ENCODE measurements around the gene DENND6A.
A peak's percentile ranks its signal among the peaks of the same experiment; 100 is the strongest.

DENND6A gene

DNA sequence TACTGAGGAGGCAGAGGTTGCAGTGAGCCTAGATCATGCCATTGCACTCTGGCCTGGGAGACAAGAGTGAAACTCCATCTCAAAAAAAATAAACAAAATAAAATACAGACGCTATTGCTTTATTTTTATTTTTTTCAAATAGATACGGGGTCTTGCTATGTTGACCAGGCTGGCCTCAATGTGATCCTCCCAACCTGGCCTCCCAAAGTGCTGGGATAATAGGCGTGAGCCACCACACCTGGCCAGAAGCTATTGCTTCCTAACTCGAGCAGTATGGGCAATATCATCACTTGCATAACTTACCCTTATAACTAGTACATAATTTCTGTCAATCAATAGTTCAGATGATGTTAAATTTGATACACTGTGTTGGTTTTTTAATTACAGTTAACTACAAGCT is 98.7 kb downstream of the DENND6A start:
- no peak for DNase-seq (ENCODE audit: low read depth)
- in situ Hi-C loops (cut with HindIII; ENCODE audit: low sequenced_read_pairs): no loop called here
- no peak for TF ChIP-seq CTCF (IDR thresholded peaks at IDR 0.05; ENCODE audit: low read depth, low read length, missing control alignments)
- peak overlapping the region; percentile 89 for H3K4me3 ChIP-seq (ENCODE audit: low read depth, low read length)

DNA sequence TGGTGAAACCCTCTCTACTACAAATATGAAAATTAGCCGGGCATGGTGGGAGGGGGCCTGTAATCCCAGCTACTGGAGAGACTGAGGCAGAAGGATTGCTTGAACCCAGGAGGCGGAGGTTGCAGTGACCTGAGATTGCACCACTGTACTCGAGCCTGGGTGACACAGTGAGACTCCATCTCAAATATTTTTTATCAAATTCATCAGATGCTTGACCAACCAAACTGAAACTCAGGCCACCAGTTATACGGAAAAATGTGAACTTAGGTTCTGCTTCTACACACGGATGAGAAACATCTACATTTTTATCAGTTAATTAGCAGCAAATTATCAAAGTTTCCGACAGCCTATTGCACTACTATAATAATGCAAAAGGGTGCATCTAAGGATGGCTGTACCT is 100.6 kb downstream of the DENND6A start:
- TF ChIP-seq CTCF (IDR thresholded peaks at IDR 0.05; ENCODE audit: low read depth, low read length, missing control alignments): no peak
- H3K4me3 ChIP-seq (ENCODE audit: low read depth, low read length): no peak overlapping the region
- in situ Hi-C loops (cut with HindIII; ENCODE audit: low sequenced_read_pairs): no loop called here
- DNase-seq (ENCODE audit: low read depth): no peak

- H3K4me3 ChIP-seq (ENCODE audit: low read depth, low read length): no peak overlapping the region
- DNase-seq (ENCODE audit: low read depth): no peak
- TF ChIP-seq CTCF (IDR thresholded peaks at IDR 0.05; ENCODE audit: low read depth, low read length, missing control alignments): no peak
- in situ Hi-C loops (cut with HindIII; ENCODE audit: low sequenced_read_pairs): no loop called here
Measured at GRCh38 chr3:57587905-57588304, 105.0 kb downstream of the DENND6A start.

DNA sequence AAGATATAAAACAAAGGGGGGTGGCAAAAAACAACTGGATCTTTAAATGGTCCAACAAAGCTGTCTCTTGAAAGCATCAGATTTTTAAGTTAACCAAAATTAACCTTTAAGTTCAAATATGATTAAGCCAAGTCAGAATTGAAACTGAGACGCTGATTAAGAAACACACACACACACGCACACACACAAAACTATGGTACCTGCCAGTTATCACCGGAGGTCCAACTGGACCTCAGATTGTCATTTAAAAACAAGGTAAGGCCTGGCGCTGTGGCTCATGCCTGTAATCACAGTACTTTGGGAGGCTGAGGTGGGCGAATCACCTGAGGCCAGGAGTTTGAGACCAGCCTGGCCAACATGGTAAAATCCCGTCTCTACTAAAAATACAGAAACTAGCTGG is 106.1 kb downstream of the DENND6A start:
- no peak for TF ChIP-seq CTCF (IDR thresholded peaks at IDR 0.05; ENCODE audit: low read depth, low read length, missing control alignments)
- in situ Hi-C loops (cut with HindIII; ENCODE audit: low sequenced_read_pairs): no loop called here
- DNase-seq (ENCODE audit: low read depth): no peak

GRCh38 chr3:57583544-57583943 is 109.3 kb downstream of the DENND6A start:
- DNase-seq (ENCODE audit: low read depth): no peak
- H3K4me3 ChIP-seq (ENCODE audit: low read depth, low read length): no peak overlapping the region
- in situ Hi-C loops (cut with HindIII; ENCODE audit: low sequenced_read_pairs): no loop called here
- TF ChIP-seq CTCF (IDR thresholded peaks at IDR 0.05; ENCODE audit: low read depth, low read length, missing control alignments): no peak

More for the DNA sequence above, 106.1 kb downstream of the DENND6A start:
- H3K4me3 ChIP-seq (ENCODE audit: low read depth, low read length): no peak overlapping the region

DNA sequence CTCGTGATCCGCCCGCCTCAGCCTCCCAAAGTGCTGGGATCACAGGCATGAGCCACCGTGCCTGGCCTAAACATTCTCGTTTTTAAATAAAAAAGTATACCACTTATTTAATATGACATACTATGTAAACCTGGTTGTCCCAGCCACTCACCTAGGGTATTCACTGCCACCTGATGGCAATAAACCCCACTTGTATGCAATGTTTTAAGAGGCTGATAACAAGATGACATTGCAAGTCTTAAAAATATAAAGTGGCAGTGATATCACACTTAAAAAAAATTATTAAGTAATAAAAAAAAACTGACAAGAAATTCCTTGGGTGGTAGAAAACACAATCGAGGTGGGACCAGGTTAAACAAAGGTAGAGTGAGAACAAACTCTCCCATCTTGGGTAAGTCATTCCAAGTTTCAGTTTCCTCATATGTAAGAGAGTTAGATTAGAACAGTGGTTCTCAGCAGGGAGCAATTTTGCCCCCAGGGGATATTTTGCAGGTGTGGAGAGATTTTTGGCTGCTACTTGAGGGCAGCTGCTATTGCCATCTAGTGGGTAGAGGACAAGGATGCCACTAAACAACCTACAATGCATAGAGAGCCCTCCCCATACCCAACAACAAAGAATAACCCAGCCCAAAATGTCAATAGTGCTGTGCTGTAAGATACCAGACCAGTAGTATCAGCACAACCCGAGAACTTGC is 110.3 kb downstream of the DENND6A start:
- peak; percentile 22 for TF ChIP-seq CTCF (IDR thresholded peaks at IDR 0.05; ENCODE audit: low read depth, low read length, missing control alignments)
- in situ Hi-C loops (cut with HindIII; ENCODE audit: low sequenced_read_pairs): no loop called here
- no peak for DNase-seq (ENCODE audit: low read depth)
- no peak overlapping the region for H3K4me3 ChIP-seq (ENCODE audit: low read depth, low read length)

Measured in astrocyte of the cerebellum (primary cell).